GM12873 (cell line): ENCODE data around the gene PHF5A.

ENCODE experiments used
- TF ChIP-seq, protein P1 (sequence below): IDR thresholded peaks from 2 replicates; pipeline ENCODE4 v1.5.1; 2012; ENCODE audit warnings: low read depth, mild to moderate bottlenecking, moderate library complexity, low read length, control low read depth; ENCODE audit not compliant: insufficient read depth; ENCODE audit errors: missing control alignments

PHF5A gene

DNA sequence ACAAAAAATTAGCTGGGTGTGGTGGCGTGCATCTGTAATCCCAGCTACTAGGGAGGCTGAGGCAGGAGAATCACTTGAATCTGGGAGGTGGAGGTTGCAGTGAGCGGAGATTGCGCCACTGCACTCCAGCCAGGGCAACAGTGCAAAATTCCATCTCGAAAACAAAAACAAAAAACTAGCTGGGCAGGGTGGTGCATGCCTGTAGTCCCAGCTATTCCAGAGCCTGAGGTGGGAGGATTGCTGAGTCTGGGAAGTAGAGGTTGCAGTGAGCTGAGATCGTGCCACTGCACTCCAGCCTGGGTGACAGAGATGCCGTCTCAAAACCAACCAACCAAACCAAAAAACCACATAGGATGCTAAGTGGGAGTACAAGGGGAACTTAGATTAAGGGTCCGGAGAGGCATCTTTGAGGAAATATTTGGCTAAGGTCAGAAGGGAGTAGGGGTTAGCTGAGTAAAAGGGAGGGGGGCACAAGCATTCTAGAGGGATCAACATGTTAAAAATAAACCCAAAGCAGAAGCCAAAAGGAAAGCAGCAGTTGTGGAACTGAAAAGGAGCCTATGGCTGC is 10.2 kb downstream of the PHF5A start:
- TF ChIP-seq, protein P1, sequence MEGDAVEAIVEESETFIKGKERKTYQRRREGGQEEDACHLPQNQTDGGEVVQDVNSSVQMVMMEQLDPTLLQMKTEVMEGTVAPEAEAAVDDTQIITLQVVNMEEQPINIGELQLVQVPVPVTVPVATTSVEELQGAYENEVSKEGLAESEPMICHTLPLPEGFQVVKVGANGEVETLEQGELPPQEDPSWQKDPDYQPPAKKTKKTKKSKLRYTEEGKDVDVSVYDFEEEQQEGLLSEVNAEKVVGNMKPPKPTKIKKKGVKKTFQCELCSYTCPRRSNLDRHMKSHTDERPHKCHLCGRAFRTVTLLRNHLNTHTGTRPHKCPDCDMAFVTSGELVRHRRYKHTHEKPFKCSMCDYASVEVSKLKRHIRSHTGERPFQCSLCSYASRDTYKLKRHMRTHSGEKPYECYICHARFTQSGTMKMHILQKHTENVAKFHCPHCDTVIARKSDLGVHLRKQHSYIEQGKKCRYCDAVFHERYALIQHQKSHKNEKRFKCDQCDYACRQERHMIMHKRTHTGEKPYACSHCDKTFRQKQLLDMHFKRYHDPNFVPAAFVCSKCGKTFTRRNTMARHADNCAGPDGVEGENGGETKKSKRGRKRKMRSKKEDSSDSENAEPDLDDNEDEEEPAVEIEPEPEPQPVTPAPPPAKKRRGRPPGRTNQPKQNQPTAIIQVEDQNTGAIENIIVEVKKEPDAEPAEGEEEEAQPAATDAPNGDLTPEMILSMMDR, result no peak

DNA sequence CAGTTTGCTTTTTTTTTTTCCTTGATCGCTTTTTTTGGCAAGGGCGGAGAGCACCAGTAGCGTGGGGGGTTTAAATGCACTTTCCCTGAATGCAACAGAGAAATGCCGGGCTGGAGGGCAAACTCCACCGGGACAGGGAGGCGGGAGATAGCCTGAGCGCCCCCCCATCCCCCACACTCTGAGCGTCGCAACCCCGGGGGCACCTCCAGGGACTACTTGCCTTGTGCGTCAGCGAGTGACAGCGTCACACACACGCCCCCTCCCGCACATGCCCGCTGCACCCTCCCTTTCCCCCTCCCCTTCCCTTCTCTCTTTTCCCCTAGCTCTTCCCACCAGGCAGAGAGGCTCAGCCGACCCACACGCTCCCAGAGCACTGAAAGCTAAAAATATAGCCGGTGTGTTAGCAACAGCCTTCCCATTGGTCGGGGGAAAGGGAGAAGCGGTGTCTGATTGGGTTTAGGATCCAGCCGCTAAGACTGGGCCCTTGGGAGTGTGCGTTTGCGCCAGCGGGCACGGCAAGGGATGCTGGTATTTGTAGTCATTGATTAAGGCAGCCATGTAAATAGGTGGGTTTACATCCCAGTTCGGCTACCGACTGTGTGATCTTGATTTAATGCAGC is 20.2 kb downstream of the PHF5A start:
- TF ChIP-seq, protein P1, result no peak

DNA sequence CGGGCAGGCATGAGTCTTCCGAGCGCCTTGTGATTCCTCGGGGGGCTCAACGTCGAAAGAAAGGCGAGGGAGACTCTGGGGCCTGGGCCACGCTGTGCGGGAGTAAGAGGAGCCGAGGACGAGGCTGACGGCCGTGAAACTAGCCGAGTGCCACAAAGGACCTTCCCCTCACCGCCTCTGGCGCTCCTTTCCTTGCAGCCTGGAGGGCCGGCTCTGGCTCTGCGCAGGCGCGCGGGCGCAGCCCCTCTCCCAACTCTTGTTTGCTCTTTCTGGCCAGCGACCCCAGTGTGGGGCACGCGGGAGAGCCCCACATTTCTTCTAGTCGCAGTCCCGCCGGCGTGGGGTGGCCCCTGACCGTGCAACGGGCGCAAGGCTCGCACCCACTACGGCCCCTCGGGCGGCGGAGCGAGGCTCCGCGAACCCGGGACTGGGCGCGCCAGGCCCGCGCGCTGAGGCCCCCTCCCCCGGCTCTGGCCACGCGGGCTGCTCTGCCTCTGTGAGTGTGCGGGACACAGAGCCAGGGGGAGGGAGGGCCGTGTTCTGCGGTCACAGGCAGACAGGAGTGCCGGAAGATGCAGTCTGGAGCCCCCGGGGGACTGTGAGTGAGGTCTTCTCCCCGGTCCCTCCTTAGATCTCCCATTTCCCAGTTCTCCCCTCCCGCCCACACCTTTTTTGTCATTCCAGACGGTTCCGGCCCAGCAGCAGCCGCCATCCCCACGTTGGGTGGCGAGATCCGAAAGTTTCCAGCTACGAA is 20.9 kb downstream of the PHF5A start:
- TF ChIP-seq, protein P1, result no peak

DNA sequence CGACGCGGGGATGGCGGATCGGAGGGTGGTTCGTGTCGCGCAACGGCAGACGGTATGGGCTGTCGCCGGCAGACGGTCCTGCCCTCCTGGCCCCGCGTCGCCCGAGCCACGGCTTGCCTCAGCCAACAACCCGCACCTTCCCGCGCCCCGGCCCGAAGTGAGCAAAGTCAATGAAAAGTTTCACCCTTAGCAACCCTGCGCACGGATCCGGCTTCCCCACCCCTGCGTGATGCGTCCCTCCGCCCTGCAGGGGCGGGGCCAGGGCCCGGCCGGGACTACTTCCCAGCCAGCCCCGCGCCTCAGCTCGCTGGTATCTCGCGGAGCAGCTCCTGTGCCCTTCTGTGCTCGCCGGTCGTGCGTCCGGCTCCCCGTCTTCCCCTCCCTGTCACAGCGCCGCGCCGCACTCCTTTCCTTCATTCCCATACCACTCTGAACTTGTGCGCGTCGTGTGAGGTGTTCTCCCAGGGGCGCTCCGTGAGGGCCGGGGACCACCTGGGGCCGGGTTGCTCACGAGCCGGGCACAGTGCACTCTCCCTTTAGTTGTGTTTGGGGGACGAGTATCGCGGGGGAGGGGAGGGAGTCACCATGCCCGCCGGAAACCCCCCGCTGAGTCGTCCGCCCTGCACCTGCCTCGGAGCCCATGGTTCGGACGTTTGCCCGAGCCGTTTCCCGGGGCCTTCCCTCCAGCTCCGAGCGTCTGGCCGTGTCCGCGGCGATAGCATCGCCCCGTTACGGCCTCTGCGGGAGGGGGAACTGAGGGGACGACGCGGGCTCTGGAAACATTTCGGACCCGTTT is 21.7 kb downstream of the PHF5A start, which contains the start of gene TOB2:
TOB2 (minus strand) TSS at position 163 of the 796 bp plus-strand sequence. CDS start 9,456 bp downstream, outside the sequence.
- TF ChIP-seq, protein P1, result no peak

DNA sequence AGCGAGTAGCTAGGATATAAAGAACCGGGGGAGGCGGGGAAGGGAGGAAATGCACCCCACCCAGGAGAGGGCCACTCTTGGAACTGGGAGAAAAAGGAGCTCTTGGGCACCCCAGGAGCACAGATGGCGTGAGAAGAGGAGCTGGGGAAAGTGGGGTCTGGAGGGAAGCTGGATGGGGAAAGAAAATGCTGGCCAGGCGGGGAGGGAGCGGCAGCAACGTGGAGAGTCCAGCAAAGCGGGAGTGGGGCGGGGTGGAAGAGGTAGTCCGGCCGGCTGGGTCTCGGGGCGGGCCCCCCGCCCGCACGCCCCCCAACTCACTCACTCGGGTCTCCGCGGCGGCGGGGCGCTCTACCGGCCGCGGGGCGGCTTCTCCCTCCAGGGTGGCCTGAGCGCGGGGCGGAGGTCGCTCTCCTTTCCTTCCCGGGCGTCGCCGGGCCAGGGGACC is 22.4 kb downstream of the PHF5A start:
- TF ChIP-seq, protein P1, result no peak

DNA sequence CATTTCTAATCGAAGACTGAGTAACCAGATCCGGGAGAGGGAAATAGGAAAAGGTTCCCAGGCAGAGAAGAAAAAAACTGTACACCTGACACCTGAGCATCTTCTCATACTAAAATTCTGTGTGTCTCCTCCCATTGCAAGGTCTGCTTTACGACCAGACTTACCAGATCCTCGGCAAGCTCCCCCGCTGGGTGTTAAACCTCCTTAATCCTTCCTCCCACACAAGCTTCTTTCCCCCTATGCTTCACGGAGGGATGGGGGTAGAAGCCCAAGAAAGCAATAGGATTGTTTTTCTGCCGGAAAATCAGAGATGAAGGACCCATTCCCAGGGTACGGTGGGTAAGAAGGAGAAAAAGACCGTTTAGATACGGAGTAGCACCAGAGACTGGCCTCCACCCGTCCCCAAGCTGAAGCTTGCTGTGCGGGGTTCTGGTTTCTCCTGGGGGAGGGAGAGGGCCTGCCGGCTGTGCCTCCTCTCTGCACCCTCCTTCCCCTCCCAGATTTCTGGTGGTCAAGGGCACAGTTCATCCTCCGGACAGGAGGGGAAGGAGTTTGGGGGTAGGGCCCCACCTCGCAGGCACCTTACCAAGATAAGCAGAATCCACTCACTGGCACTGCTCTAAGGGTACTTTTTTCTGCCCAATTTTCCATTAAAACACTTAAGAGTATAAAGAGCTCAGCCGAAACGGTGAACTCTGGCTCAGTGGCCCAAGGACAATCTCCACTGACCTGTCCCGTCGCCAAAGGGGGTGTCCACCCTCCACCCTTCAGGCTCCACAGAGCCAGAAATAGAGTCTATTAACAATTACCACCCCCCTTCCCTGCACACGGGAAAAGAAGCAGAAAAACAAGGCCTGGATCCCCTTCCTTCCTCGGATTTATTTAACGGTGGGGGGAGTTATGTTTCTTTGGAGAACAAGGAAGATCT is 23.1 kb downstream of the PHF5A start:
- TF ChIP-seq, protein P1, result no peak
